Endothelial cell of umbilical vein (primary cell): ENCODE data around the gene GRIK1. TPM values are rescaled to one million over a fixed set of nuclear protein-coding genes. Genes with fewer than 3 reads are reported as not detected.

Experiments
- BruUV-seq: library from RNA; stranded (reverse); fragments of 400-500 nt; replicated peaks from 2 replicates; lab custom pipeline; 2021; lab: Mats Ljungman, UMichigan
- CTCF ChIA-PET: fragments of 300-600, 350-600 bp; sonication (Branson Sonifier 250); formaldehyde crosslinking; loops from one replicate; lab custom pipeline; 2021; ENCODE audit warnings: antibody characterized with exemption, inconsistent platforms; lab: Charles Lee
- POLR2A ChIA-PET: fragments of 300-600, 350-600 bp; sonication (Branson Sonifier 250); formaldehyde crosslinking; loops from one replicate; lab custom pipeline; 2021; ENCODE audit warnings: antibody characterized with exemption, inconsistent platforms; lab: Charles Lee
- DNase-seq: peaks from one replicate; pipeline ENCODE4 v3.0.0-alpha.2; 2011; ENCODE audit warnings: low read depth, low spot score
- FAIRE-seq: peaks from 2 replicates; lab custom pipeline; 2011; peaks lifted over from hg19 to GRCh38; lab: Jason Lieb, UNC
- H2AFZ ChIP-seq: 2 replicates; pipeline ENCODE4 v1.6.0; 2012; ENCODE audit warnings: low read depth, low read length, control low read depth, inconsistent platforms
- H3K27ac ChIP-seq: 2 replicates; pipeline ENCODE4 v1.5.1; 2011; ENCODE audit warnings: low read depth, mild to moderate bottlenecking, control low read depth, low read length, moderate library complexity; ENCODE audit not compliant: insufficient read depth
- H3K27me3 ChIP-seq, 2 experiments: 2 replicates each; pipeline versions ENCODE4 v1.6.0 to v1.6.1; 2011; ENCODE audit warnings: low read length in 2 of 2, mixed read lengths in 1 of 2; ENCODE audit not compliant: control insufficient read depth in 2 of 2, insufficient read depth in 2 of 2
- H3K36me3 ChIP-seq, 2 experiments: 2 replicates in 1 of 2; 3 replicates in 1 of 2; pipeline ENCODE4 v1.5.1; 2011; ENCODE audit warnings: low read length in 2 of 2, mild to moderate bottlenecking in 1 of 2, moderate library complexity in 1 of 2; ENCODE audit not compliant: control insufficient read depth in 2 of 2, insufficient read depth in 2 of 2; ENCODE audit errors: extremely low read depth in 1 of 2
- H3K4me1 ChIP-seq: 3 replicates; pipeline ENCODE4 v1.5.1; 2011; ENCODE audit warnings: mild to moderate bottlenecking, low read length; ENCODE audit not compliant: control insufficient read depth, insufficient read depth; ENCODE audit errors: extremely low read depth
- H3K4me2 ChIP-seq: 2 replicates; pipeline ENCODE4 v1.6.1; 2011; ENCODE audit warnings: low read length, control low read depth, mixed read lengths; ENCODE audit not compliant: insufficient read depth
- H3K4me3 ChIP-seq, 3 experiments: fragments of 200-600 bp in 1 of 3; sonication (generic), shearing (Covaris generic) in 1 of 3; replicated peaks in 1 of 3; 2 replicates each; pipeline ENCODE4 v1.5.1; 2011 to 2016; ENCODE audit warnings: control low read depth in 3 of 3, low read length in 3 of 3, mild to moderate bottlenecking in 2 of 3, inconsistent platforms in 1 of 3, low read depth in 1 of 3, moderate library complexity in 1 of 3; ENCODE audit not compliant: insufficient read depth in 1 of 3
- H3K79me2 ChIP-seq: 2 replicates; pipeline ENCODE4 v1.6.0; 2012; ENCODE audit warnings: low read length, inconsistent platforms; ENCODE audit not compliant: control insufficient read depth, insufficient read depth
- H3K9ac ChIP-seq: replicated peaks from 2 replicates; pipeline ENCODE3; 2011; ENCODE audit warnings: low read length, control low read depth; ENCODE audit not compliant: insufficient read depth; ENCODE audit errors: extremely low read depth
- H3K9me1 ChIP-seq: replicated peaks from 3 replicates; pipeline ENCODE4 v1.6.0; 2011; ENCODE audit warnings: mild to moderate bottlenecking, low read length; ENCODE audit not compliant: control insufficient read depth, insufficient read depth; ENCODE audit errors: extremely low read depth
- H3K9me3 ChIP-seq: replicated peaks from 2 replicates; pipeline ENCODE4 v1.5.1; 2012; ENCODE audit warnings: low read length, inconsistent platforms; ENCODE audit not compliant: control insufficient read depth, insufficient read depth
- H4K20me1 ChIP-seq: replicated peaks from 2 replicates; pipeline ENCODE3; 2011; ENCODE audit warnings: mild to moderate bottlenecking, low read length; ENCODE audit not compliant: control insufficient read depth, insufficient read depth; ENCODE audit errors: extremely low read depth
- EZH2 ChIP-seq: IDR thresholded peaks from 2 replicates; pipeline ENCODE4 v1.6.1; 2012; ENCODE audit warnings: borderline replicate concordance, low read depth, mild to moderate bottlenecking, moderate library complexity, low read length, inconsistent platforms; ENCODE audit not compliant: severe bottlenecking
- FOS ChIP-seq: IDR thresholded peaks from 2 replicates; pipeline ENCODE4 v1.6.1; 2011; ENCODE audit warnings: mild to moderate bottlenecking, low read length, moderate library complexity, borderline replicate concordance; ENCODE audit not compliant: insufficient read depth
- GATA2 ChIP-seq: IDR thresholded peaks from 2 replicates; pipeline ENCODE4 v1.7.0; 2011; ENCODE audit warnings: low read depth, mild to moderate bottlenecking, moderate library complexity, mixed read lengths, low read length; ENCODE audit not compliant: insufficient read length, insufficient read depth
- JUN ChIP-seq: IDR thresholded peaks from 2 replicates; pipeline ENCODE4 v1.6.1; 2011; ENCODE audit warnings: borderline replicate concordance, low read depth; ENCODE audit not compliant: insufficient read length, insufficient read depth
- MYC ChIP-seq: IDR thresholded peaks from one replicate; pipeline ENCODE4 v1.6.1; 2011; ENCODE audit warnings: mild to moderate bottlenecking, low read depth, low read length
- POLR2A ChIP-seq: IDR thresholded peaks from 2 replicates; pipeline ENCODE4 v1.6.1; 2012; ENCODE audit warnings: low read depth, mild to moderate bottlenecking, control low read depth, low read length
- POLR2AphosphoS5 ChIP-seq: IDR thresholded peaks from 2 replicates; pipeline ENCODE4 v1.6.1; 2012; ENCODE audit warnings: low read depth, mild to moderate bottlenecking, control low read depth, low read length, moderate library complexity; ENCODE audit not compliant: insufficient read depth
- dilution Hi-C: fragments of 300-500 bp; cut with MboI; formaldehyde crosslinking; loops from one replicate; pipeline ENCODE4 v1.15.0; 2019; ENCODE audit warnings: low sequenced_read_pairs; ENCODE audit not compliant: extremely low pct_ligation_motif_present
- intact Hi-C: fragments of 100-400 bp; cut with micrococcal nuclease; formaldehyde crosslinking; loops from one replicate; pipeline ENCODE4 v1.10.0; 2022
- polyA plus RNA-seq, 4 experiments: library from polyadenylated mRNA; depleted of rRNA in 3 of 4; stranded (reverse) in 3 of 4; unstranded in 1 of 4; fragments of >200 nt; gene quantifications; 2 replicates each; pipeline versions ENCODE4 v1.2.1 to v1.2.3, GENCODE V29; 2011 to 2012; ENCODE audit warnings: missing spikeins in 1 of 4
- total RNA-seq: library from RNA; stranded (reverse); gene quantifications from 2 replicates; pipeline ENCODE4 v1.2.3, GENCODE V29; 2021
- TF ChIP-seq, protein P1 (sequence below): IDR thresholded peaks from 2 replicates; pipeline ENCODE4 v1.6.1; 2011; ENCODE audit not compliant: insufficient read depth, insufficient read length
- TF ChIP-seq, protein P2 (sequence below), 2 donors: IDR thresholded peaks; 1 replicate in 1 of 2; 2 replicates in 1 of 2; pipeline ENCODE4 v1.5.1; 2011; ENCODE audit warnings: low read length in 2 of 2, mild to moderate bottlenecking in 2 of 2, moderate library complexity in 2 of 2, control low read depth in 1 of 2, inconsistent platforms in 1 of 2, low read depth in 1 of 2; ENCODE audit not compliant: insufficient read depth in 1 of 2; ENCODE audit errors: extremely low read depth in 1 of 2

The GRIK1 gene
- total and polyA plus RNA-seq, 2 donors (not counting 3 experiments of a cell fraction or from before 2014, with no cell fraction given) = not detected

DNA sequence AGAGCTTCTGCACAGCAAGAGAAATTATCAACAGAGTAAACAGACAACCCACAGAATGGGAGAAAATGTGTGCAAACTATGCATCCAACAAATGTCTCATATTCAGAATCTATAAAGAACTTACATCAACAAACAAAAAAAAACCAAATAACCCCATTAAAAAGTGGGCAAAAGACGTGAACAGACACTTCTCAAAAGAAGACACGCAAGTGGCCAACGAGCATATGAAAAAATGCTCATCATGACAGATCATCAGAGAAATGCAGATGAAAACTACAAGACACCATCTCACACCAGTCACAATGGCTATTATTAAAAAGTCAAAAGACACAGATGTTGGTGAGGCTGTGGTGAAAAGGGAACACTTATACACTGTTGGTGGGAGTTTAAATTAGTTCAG, 257.0 kb downstream of the GRIK1 start:
- dilution Hi-C loops (no loop called here), intact Hi-C loops (no loop called here)
- Histone ChIP-seq H3K4me3 (no peak overlapping the region), H3K9me1 (no peaks in the 10 kb centered on the region), H2AFZ (no peak overlapping the region), H3K27me3 (peaks cover 0 to 2% of the 10 kb centered on the region in 2 experiments), H3K4me1 (no peaks in the 10 kb centered on the region), H3K9ac (no peak overlapping the region), H3K36me3 (no peaks in the 10 kb centered on the region), H3K79me2 (no peaks in the 10 kb centered on the region), H3K27ac (no peak overlapping the region), H3K4me2 (no peak overlapping the region), H4K20me1 (no peaks in the 10 kb centered on the region), H3K9me3 (no peaks in the 10 kb centered on the region)
- BruUV-seq = no TSS peak
- CTCF ChIA-PET = no interaction called here
- DNase-seq (no peak), FAIRE-seq (no peak)
- POLR2A ChIA-PET = no interaction called here
- TF ChIP-seq FOS (no peak), POLR2AphosphoS5 (no peak)

DNA sequence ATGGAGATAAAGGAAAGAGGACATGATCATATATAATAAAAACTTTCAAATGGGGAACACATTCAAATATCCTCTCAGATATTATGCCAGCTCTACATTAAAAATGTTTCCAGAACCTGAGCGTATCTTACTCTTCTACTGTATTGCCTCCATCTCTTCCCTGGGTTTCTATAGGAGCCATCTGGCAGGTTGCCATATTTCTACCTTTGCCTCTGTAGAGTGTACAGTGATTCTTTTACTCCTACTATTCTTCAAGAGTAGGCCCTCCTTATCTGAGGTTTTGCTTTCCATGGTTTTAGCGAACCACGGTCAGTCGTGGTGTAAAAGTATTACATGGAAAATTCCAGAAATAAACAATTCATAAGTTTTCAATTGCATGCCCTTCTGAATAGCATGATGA, 259.5 kb downstream of the GRIK1 start:
- Histone ChIP-seq H3K9me3 (no peaks in the 10 kb centered on the region), H4K20me1 (no peaks in the 10 kb centered on the region), H3K9me1 (no peaks in the 10 kb centered on the region), H3K36me3 (no peaks in the 10 kb centered on the region), H3K4me1 (no peaks in the 10 kb centered on the region), H3K4me3 (no peak overlapping the region), H3K27ac (no peak overlapping the region), H3K4me2 (no peak overlapping the region), H3K79me2 (no peaks in the 10 kb centered on the region), H2AFZ (no peak overlapping the region), H3K27me3 (peaks cover 0 to 4% of the 10 kb centered on the region in 2 experiments), H3K9ac (no peak overlapping the region)
- TF ChIP-seq GATA2 (no peak), FOS (no peak), POLR2A (no peak), MYC (no peak), EZH2 (no peak), JUN (no peak), POLR2AphosphoS5 (no peak)
- TF ChIP-seq, protein P1, sequence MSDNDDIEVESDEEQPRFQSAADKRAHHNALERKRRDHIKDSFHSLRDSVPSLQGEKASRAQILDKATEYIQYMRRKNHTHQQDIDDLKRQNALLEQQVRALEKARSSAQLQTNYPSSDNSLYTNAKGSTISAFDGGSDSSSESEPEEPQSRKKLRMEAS = no peak
- TF ChIP-seq, protein P2, sequence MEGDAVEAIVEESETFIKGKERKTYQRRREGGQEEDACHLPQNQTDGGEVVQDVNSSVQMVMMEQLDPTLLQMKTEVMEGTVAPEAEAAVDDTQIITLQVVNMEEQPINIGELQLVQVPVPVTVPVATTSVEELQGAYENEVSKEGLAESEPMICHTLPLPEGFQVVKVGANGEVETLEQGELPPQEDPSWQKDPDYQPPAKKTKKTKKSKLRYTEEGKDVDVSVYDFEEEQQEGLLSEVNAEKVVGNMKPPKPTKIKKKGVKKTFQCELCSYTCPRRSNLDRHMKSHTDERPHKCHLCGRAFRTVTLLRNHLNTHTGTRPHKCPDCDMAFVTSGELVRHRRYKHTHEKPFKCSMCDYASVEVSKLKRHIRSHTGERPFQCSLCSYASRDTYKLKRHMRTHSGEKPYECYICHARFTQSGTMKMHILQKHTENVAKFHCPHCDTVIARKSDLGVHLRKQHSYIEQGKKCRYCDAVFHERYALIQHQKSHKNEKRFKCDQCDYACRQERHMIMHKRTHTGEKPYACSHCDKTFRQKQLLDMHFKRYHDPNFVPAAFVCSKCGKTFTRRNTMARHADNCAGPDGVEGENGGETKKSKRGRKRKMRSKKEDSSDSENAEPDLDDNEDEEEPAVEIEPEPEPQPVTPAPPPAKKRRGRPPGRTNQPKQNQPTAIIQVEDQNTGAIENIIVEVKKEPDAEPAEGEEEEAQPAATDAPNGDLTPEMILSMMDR (IDR thresholded peaks at IDR 0.05; ENCODE audit: extremely low read depth in 1 of 2, insufficient read depth in 1 of 2, low read depth in 1 of 2, low read length in 2 of 2) = no peak
- CTCF ChIA-PET = no interaction called here
- DNase-seq = no peak
- dilution Hi-C loops (no loop called here), intact Hi-C loops (no loop called here)
- no peak for FAIRE-seq
- no TSS peak for BruUV-seq
- POLR2A ChIA-PET = no interaction called here
